SK-N-SH (cell line): ENCODE measurements around the gene CIDEA.

Experiments
- CHD2 ChIP-seq: fragments of 150-350 bp; IDR thresholded peaks from 2 replicates; pipeline ENCODE4 v1.6.1; 2018; ENCODE audit warnings: low read length; ENCODE audit not compliant: partially characterized antibody
- CTCF ChIP-seq: fragments of 200-600 bp; sonication (generic); IDR thresholded peaks from 2 replicates; pipeline ENCODE4 v1.6.1; 2017; ENCODE audit warnings: antibody characterized with exemption, mild to moderate bottlenecking, moderate library complexity
- EZH2phosphoT487 ChIP-seq: fragments of 200-600 bp; sonication (generic); IDR thresholded peaks from 2 replicates; pipeline ENCODE4 v1.6.1; 2017; ENCODE audit warnings: low read depth, mixed run types, mild to moderate bottlenecking, antibody characterized with exemption, moderate library complexity, borderline replicate concordance
- GABPA ChIP-seq: IDR thresholded peaks from 2 replicates; pipeline ENCODE4 v1.4.0; 2012; ENCODE audit warnings: low read depth, mild to moderate bottlenecking
- GATA2 ChIP-seq: sonication (generic); formaldehyde crosslinking; IDR thresholded peaks from 2 replicates; pipeline ENCODE4 v1.5.0; 2020; ENCODE audit warnings: mild to moderate bottlenecking, missing genetic modification reagents
- NRF1 ChIP-seq: IDR thresholded peaks from 2 replicates; pipeline ENCODE4 v1.6.1; 2012; ENCODE audit warnings: low read depth, mild to moderate bottlenecking, low read length
- REST ChIP-seq: IDR thresholded peaks from 2 replicates; pipeline ENCODE4 v1.6.1; 2012; ENCODE audit warnings: mild to moderate bottlenecking, low read depth, low read length, moderate library complexity
- RFX5 ChIP-seq: IDR thresholded peaks from 2 replicates; pipeline ENCODE4 v1.6.1; 2012; ENCODE audit warnings: mild to moderate bottlenecking, improper control_type of control experiment, low read length
- TAF1 ChIP-seq: IDR thresholded peaks from 2 replicates; pipeline ENCODE4 v1.6.1; 2012; ENCODE audit warnings: low read depth, mild to moderate bottlenecking, low read length, moderate library complexity, borderline replicate concordance
- USF2 ChIP-seq: fragments of 150-350 bp; IDR thresholded peaks from 2 replicates; pipeline ENCODE4 v1.6.1; 2017; ENCODE audit warnings: antibody characterized with exemption, low read length, low read depth, borderline replicate concordance
- ZBTB33 ChIP-seq: IDR thresholded peaks from 2 replicates; pipeline ENCODE4 v1.4.0; 2012; ENCODE audit warnings: low read depth, borderline replicate concordance

- TF ChIP-seq CTCF (no peak), GABPA (no peak), CHD2 (no peak), NRF1 (no peak), GATA2 (no peak), REST (no peak), TAF1 (no peak), EZH2phosphoT487 (no peak), RFX5 (no peak), ZBTB33 (no peak), USF2 (no peak)
Measured at GRCh38 chr18:12318334-12318697, 64.2 kb downstream of the CIDEA start.
